Measurements from ENCODE around the gene ENOSF1.

- TF ChIP-seq CTCF (IDR thresholded peaks at IDR 0.05) = no peak
- no peak for TF ChIP-seq POLR2A (IDR thresholded peaks at IDR 0.05)
These were observed 19.9 kb upstream of the ENOSF1 start for GRCh38 chr18:732371-732770.
